HG03378 (cell line): Measurements from ENCODE around the gene PLAC8L1.

Experiments used
- ATAC-seq: cut with Tn5 transposase; IDR thresholded peaks from one replicate; pipeline ENCODE4 v1.9.1; 2021; ENCODE audit warnings: mild to moderate bottlenecking, moderate library complexity; ENCODE audit not compliant: unreplicated experiment

PLAC8L1 gene

DNA sequence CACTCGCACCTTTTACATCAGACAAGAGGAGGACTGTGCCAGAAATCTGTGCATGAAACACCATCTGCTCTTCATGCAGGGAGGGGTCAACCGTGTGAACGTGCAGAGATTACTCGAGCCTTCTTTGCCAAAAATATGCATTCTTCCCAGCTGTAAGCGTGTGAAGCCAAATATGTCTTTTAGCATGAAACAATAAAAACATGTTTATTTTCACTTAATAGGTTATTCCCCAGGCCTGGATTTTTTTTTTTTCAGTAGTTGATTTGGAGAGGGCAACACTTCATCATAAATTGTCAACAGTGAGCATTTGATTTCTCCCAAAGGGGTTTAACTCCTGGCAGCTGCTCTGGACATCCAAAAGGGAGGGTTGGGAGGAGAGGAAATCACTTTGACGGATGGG is 23.8 kb downstream of the PLAC8L1 start:
- no peak for ATAC-seq

DNA sequence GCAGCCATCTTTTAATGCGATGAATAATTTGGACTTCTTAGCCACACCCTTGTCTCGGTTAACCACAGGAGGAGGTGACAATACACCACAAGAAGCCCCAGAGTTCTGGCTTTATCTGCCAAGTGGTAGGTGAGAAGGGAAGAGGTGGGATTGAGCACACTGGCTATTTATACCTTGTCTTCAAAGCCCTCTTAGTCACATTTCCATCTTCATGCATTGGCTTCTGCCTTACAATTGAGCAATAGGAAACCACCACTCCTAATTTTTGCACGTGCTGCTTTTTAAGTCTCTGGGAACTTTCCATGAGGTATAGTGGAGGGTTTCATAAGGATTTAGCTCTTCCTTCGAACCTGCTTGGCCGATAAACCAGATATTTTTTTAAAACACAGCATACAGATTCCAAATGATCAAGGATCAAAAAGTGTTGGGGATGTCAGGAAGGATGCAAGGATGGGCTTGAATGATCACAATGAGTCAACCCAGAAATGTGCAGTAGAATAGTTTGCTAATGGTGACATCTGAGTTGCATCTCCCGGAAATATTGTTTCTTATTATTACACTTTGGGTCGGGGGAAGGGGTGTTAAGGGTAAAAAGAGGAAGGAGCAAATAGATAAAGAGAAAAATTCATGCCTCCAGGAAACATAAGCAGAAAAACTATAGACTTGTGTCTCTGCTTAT is 25.5 kb downstream of the PLAC8L1 start:
- ATAC-seq: peak; percentile 39

DNA sequence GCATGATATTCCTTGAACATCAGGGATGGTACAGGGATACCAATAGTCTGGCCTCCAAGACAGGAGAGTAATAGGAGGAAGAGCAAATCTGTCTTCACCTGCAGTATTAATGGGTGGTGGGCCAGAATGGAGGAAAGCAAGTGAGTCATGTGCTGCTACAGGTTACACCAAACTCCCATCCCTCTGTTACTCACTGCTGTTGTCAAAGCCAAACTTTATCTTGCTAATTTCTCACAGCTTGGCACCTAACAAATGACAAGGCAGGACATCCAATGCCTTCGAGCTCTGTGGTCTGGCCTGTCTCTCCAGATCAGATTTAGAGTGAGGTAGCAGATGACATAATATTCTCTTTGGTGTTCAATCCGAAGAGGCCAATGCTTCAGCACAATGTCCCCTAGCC is 26.8 kb downstream of the PLAC8L1 start:
- no peak for ATAC-seq

DNA sequence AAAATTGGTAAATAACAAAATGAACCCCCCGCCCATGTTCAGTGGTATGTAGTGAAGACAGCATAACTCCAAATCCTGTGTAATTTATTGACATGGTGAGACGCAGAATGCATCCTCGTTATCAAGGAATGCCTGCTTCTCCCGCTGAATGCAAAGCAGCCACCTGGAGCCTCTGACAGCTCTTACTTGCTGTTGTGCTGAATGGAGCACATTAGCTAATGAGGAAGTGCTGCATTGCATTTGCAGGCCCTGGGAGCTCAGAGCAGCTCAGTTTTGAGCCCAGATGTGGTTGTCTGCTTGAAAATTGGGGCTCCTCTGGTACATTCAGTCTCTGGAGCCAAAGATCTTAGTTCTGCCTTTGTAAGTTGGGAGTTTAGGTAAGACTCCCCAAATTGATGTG is 28.9 kb downstream of the PLAC8L1 start:
- ATAC-seq: no peak

DNA sequence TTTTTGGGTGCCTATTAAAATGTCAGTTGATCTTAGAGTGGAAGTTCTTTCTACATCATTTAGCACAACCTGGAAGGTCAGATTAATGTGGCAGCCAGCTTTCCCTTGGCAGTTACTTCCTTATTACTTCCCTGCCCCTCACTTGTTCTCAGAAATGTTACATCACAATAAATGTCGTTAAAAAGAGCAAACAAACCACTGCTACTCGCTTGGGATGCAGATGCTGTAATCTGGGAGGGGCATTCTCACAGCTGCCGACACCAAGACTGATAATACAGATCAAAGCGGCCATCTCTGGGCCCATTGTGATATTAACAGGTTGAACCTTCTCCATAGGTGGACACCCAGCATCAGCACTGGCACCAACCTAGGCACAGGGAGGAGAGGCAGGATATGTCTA is 29.3 kb downstream of the PLAC8L1 start:
- no peak for ATAC-seq

DNA sequence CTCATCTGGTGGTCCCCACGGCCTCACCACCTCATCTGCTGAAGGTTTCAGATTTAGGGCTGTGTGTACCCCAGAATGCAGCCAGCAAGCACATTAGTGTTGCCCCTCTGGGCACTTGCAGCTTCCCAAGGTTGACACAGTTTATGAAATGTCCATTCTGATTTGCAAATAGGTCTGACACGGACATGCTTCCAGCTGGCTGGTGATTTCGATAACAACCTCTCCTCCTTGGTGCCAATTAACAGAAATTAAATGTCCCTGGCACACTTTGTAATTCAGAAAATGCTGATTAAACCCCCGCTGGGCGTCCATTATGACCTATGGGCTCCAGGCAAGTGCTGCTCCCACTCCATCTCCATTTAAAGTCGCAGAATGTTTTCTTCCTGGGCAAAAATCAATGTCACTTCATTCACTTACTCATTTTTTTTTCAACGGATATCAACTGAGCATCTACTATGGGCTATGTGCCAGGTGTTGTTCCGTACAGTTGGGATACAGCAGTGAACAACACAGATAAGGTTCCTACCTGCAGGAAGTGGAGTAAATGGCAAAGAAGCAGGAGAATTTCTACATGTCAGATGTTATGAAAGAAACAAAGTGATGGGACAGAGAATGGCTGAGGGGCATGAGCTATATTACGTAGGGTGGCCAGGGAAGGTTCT is 32.0 kb downstream of the PLAC8L1 start:
- ATAC-seq: no peak

DNA sequence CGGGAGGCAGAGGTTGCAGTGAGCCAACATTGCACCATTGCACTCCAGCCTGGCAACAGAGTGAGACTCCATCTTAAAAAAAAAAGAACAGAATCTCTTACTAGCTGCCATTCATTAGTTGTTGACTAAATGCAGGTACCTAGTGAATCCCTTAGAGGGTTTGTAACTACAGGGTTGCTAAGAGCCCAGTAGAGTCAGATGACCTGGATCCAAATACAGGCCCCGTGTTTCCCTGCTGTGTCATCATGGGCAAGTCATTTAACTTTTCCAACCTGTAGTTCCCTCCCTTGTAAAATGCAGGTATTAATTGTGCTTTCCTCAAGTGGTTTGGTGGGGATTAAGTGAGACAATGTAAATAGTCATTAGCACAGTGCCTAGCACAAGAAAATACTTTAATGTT is 32.8 kb downstream of the PLAC8L1 start:
- no peak for ATAC-seq

DNA sequence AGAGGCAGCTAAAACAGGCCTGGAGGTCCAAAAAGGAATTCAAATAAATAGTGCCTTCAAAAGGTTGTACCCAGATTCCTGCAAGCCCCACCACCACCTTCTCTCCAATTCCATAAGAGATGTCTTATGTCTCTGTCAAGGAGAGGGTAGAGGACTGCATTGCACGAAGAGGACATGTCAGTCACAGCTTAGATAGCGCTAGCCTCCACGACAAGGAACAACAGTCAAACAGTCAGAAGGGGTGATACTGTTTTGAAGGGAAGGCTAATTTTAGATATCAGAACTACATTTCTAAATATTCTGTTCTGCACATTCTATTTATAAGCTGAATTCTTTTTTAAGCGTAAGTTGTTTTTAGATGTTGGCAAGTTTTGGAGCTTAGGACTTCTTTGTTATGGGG is 34.2 kb downstream of the PLAC8L1 start:
- ATAC-seq: no peak

DNA sequence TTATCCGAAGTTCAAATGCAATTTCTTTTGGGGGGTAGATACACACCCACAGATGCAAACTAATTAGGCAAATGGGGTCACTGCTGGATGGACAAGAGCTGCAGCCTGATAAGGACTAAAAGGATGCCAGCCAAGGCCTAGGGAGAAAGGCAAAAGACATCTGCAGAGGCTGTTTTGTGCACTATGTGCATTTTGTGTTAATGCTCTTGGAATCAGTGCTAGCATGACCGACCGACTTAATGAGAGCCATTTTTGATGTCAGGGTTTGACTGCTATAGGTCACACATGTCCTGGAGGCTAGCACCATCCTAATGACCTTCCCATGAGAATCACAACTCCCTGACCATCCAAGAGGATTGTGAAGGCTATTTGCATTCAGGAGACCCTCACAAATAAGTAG is 34.6 kb downstream of the PLAC8L1 start:
- no peak for ATAC-seq

DNA sequence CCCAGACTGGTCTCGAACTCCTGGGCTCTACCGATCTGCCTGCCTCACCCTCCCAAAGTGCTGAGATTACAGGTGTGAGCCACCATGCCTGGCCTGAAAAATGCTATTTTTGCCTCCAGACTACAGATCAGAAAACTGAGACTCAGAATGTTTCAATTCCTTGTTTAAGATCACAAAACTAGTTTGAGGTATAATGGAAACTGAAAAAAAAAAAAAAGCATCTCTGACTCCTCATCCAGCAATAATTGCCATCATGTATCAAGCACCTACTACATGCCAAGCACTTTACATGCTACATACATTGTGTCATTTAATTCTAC is 35.6 kb downstream of the PLAC8L1 start:
- ATAC-seq: peak; percentile 24

DNA sequence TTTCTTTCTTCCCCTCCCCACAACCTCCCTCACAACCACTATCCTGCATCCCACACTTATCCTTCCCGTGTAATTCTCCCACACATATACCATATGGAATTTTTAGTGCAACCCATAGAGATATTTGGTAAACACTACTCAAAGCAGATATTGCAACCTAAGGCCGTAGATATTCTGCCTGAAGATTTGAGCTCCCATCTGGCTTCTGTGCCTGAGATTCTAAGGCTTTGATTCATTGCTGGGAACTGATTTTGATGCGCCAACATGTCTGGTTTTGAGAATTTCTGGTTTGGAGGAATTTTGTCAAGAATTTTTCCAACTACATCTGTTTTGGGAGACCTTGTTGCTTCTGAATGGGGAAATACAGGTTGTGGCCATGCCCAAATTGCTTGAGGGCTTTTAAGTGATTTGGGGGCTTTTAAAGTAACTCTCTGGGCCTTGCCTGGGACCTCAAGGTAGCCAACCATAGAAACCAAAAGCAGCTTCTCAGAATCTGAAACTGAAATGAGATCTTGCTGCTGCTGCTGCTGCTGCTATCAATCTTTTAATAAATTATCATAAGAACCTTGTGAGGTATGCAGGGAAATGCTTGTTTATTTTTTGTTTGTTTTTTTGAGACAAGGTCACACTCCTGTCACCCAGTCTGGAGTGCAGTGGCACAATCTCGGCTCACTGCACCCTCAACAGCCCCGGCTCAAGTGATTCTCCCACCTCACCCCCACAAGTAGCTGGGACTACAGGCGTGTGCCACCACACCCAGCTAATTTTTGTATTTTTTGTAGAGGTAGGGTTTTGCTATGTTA is 36.2 kb downstream of the PLAC8L1 start:
- ATAC-seq: peak; percentile 66

DNA sequence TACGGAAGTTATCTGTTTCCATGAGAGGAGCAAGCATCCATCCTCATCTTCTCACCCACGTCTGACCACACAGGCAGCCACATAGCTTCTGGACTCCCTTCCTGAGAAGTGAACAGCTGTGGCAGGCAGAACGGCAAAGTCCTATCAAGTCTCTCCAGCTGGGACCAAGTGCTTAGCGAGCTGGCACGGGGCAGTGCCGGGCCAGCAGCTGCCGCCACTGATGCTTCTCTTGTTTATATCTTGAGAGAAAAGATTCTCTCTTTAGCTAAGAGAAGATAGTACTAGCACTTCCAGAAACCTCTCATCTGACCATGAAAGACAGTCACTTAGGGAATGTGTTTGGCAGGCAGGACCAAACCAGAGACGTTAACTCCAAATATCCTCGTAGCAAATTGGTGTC is 37.2 kb downstream of the PLAC8L1 start:
- ATAC-seq: no peak

DNA sequence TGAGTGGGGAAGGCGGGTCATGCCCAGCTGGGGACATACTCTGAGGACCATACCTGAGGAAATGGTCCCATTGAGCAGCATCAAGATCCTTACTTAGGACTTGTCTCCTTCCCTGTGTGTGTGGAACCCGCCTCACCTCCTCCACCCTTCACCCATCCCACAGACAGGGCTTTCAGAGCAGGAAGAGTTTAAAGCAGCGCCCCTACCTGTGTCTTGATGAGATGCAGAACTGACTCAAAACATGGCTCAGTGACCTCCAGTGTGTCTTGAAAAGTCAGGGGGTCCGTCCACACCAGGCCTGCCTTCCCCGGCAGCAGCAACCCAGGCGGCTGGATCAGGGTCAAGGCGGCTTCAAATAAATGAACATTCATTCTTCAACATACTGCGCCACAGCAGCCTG is 38.4 kb downstream of the PLAC8L1 start:
- no peak for ATAC-seq

DNA sequence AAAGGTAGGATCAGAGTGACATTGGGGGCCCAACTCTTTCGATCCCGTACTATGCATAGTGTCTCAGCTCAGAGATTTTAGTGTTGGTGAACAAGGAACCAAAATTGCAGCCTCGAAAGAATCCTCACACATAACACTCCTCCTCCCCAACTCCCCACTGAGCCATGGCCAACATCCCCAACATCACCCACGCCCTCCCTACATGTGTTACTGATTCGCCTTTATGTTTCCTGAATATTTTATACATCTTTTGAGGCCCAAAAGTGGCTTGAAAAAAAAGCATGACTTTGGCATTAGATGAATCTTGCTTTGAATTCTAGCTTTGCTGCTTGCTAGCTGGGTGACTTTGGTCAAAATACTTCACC is 45.2 kb downstream of the PLAC8L1 start:
- ATAC-seq: no peak

DNA sequence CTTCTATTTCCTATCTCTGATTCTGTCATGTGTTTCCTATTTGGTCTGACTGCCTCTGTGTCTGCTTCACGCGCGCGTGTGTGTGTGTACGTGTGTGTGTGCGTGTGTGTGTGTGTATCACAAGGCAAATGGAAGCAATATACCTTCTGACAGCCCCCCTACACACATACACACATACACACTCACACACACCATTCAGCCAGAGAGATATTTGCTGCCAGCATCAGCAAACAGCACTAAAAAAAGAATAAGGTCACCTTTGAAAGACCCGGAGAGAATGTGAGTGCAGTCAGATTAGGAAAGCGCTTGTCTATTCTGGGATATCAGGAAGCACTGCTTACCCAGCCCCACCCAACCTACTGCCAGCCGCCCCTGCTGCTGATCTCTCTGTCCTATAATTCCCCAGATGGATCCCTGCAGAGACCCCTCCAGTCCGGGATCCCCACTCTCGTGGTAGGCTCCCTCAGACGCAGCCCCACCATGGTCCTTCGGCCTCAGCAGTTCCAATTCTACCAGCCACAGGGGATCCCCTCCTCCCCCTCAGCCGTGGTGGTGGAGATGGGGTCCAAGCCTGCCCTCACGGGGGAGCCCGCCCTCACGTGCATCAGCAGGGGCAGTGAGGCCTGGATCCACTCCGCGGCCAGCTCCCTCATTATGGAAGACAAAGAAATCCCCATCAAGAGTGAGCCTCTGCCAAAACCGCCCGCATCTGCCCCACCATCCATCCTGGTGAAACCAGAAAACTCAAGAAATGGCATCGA is 45.7 kb downstream of the PLAC8L1 start:
- no peak for ATAC-seq

DNA sequence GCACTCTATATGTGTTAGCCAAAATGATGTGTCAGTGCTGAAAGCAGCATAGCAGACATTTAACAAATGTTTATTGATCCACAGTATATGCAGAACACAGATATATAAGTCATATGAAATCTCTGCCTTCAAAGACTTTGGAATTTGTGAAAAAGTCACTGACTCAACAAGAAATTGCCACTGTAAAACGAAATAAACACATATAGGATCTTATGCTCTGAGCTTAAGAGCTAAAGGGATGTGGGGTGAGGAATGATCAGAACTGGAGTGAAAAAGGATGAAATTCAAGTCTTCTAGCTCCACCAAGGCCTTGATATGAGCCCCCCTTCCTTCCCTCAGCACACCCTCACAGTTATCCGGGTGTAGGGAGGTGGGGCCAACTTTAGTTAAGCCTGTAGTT is 49.9 kb downstream of the PLAC8L1 start:
- no peak for ATAC-seq

DNA sequence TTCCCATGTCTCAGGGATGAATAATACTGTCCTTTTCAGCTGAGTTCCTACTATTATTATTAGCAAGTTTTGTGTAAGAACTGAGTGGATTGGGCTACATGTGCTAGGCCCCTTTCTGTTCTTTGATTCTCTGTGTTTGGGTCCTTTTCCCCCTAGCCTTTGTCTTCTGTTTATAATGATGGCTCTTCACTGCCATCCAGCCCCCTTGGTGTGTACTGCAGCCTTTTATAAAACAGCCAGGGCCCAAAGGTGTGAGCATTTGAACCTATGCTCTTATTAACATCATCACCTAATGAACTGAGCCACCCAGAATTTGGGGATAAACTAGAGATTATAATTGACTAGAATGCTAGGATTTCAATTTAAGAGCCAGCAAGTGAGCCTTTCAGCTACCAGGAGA is 52.6 kb downstream of the PLAC8L1 start:
- no peak for ATAC-seq

DNA sequence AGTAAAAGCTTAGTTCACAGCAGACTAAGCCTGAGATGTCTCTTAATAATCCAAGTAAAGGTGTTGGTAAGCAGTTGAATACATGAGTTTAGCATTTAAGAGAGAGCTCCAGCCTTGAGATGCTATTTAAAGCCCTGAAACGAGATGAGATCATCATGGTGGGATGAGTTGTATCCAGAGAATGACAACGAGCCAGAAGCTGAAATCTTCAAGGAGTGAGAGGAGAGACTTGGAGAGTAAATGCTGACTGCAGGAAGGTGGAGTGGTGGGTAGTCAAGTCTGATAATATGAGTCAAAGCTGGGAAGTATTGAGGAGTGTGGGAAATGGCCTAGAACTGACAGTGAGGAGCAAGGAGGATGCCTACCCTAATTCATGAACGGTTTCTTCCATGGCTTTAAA is 53.7 kb downstream of the PLAC8L1 start:
- ATAC-seq: no peak

DNA sequence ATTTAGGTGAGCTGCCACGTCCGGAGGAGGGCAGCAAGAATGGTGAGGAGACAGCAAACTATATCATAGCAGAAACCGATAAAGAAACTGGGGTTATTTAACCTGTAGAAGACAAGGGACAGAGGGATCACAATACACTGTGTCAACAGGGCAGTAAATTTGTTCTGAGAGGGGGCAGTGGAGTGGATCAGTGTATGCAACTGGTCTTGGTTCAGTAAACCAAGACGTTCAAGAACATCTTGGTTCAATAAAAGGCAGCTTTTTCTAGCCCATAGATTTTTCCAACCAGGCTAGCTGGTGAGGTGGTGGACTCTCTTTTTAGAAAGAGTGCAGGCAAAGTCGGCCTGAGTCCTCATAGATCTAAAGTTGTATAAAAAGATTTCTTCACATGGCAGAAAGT is 55.3 kb downstream of the PLAC8L1 start:
- ATAC-seq: no peak

DNA sequence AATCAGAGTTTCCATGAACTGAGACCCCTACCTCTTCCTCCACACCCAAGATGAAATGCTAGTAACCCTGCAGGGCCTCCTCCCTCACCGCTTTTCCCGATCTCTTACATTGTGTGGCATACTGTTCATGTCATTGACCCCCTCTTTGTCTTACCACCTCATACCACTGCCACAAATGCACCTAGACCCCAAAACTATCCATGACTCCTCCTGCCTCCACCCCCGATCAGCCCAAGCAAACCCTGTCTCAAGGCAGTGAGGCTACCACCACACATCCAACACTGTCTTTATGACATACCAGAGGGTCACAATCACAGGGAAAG is 55.7 kb downstream of the PLAC8L1 start:
- ATAC-seq: no peak

DNA sequence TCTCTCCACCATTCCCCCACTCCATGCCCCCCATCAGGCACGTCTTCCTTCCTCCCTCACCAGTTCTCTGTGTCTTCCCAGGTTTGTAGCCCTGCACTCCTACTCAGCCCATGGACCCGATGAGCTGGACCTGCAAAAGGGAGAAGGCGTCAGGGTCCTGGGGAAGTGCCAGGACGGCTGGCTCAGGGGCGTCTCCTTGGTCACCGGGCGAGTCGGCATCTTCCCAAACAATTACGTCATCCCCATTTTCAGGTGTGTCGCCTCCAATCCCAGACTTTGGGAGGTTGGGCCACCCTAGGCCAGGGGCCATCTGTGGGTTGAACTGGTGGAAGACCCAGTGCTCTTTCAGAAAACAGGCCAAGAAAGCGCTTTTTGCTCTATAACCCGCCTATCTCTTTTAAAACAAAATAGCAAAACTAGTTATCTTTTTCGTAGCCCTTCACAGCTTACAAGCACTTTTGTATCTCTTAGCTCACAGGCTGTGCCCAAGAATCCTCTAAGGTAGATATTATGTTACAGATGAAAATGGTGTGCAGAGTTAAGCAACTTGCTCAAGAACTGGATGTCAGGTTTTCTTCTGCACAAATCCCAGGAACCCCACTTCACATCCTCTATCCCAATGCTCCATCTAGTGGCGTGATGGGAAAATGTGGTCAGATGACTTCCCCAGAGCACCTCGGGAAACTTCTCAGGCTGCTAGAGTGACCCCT is 56.2 kb downstream of the PLAC8L1 start:
- no peak for ATAC-seq
